ENCODE measurements around the gene SEMA3F. TPM values are rescaled to one million over a fixed set of nuclear protein-coding genes. Genes with fewer than 3 reads are reported as not detected.

The SEMA3F gene
- total RNA-seq, 2 experiments from 2014 or later: 0.34 to 0.43 TPM

GRCh38 chr3:50136714-50137405 is 18.3 kb upstream of the SEMA3F start:
- intact Hi-C loops (cut with micrococcal nuclease): no loop called here
- no peaks in the 10 kb centered on the region for H3K36me3 Mint-ChIP-seq (ENCODE audit: low read depth)
- no peaks in the 10 kb centered on the region for H3K9me3 Mint-ChIP-seq
- H3K4me3 Mint-ChIP-seq: no peak overlapping the region
- CTCF ChIA-PET: interaction anchor here (0.9 to 2.5 kb wide), 4 partner anchors 14 to 58 kb away, joined by 3 to 8 read pairs (median 5); no protein-coding TSS in a partner anchor
- POLR2A ChIA-PET: interaction anchor here (1.0 to 1.7 kb wide), 2 partner anchors 16 to 19 kb away, joined by 3 to 5 read pairs; no protein-coding TSS in a partner anchor
- no peak for ATAC-seq
- H3K27ac Mint-ChIP-seq: no peak overlapping the region
- no peak for TF ChIP-seq CTCF (IDR thresholded peaks at IDR 0.05)
- no peak for DNase-seq
- peaks cover 10% of the 10 kb centered on the region for H3K4me1 Mint-ChIP-seq (ENCODE audit: low read depth)
- H3K27me3 Mint-ChIP-seq: no peaks in the 10 kb centered on the region

GRCh38 chr3:50137531-50137930 is 17.6 kb upstream of the SEMA3F start:
- POLR2A ChIA-PET: interaction anchor here (0.9 to 1.7 kb wide), 3 partner anchors 15 to 69 kb away, joined by 3 to 5 read pairs (median 3); no protein-coding TSS in a partner anchor

GRCh38 chr3:50138266-50139200 is 16.6 kb upstream of the SEMA3F start:
- peak; percentile 50 for ATAC-seq
- POLR2A ChIA-PET: interaction anchor here (0.9 to 1.0 kb wide), 3 partner anchors 16 to 70 kb away, joined by 3 to 4 read pairs (median 3); no protein-coding TSS in a partner anchor
- Mint-ChIP-seq H3K4me1 (ENCODE audit: low read depth) (peaks cover 10% of the 10 kb centered on the region), H3K4me3 (no peak overlapping the region), H3K9me3 (no peaks in the 10 kb centered on the region), H3K36me3 (ENCODE audit: low read depth) (no peaks in the 10 kb centered on the region), H3K27me3 (no peaks in the 10 kb centered on the region), H3K27ac (no peak overlapping the region)
- CTCF ChIA-PET: interaction anchor here (0.9 to 2.5 kb wide), 4 partner anchors 16 to 18 kb away, joined by 3 to 7 read pairs (median 4); no protein-coding TSS in a partner anchor
- TF ChIP-seq CTCF (IDR thresholded peaks at IDR 0.05): no peak
- intact Hi-C loops (cut with micrococcal nuclease): no loop called here
- no peak for DNase-seq

More at GRCh38 chr3:50137531-50137930, 17.6 kb upstream of the SEMA3F start:
- peaks cover 10% of the 10 kb centered on the region for H3K4me1 Mint-ChIP-seq (ENCODE audit: low read depth)
- H3K27me3 Mint-ChIP-seq: no peaks in the 10 kb centered on the region
- CTCF ChIA-PET: interaction anchor here (0.9 to 2.5 kb wide), 3 partner anchors 15 to 19 kb away, joined by 3 to 7 read pairs (median 3); no protein-coding TSS in a partner anchor
- no peak for TF ChIP-seq CTCF (IDR thresholded peaks at IDR 0.05)
- intact Hi-C loops (cut with micrococcal nuclease): no loop called here
- H3K27ac Mint-ChIP-seq: no peak overlapping the region
- H3K4me3 Mint-ChIP-seq: no peak overlapping the region
- H3K36me3 Mint-ChIP-seq (ENCODE audit: low read depth): no peaks in the 10 kb centered on the region
- ATAC-seq (no peak), DNase-seq (no peak)
- no peaks in the 10 kb centered on the region for H3K9me3 Mint-ChIP-seq

DNA sequence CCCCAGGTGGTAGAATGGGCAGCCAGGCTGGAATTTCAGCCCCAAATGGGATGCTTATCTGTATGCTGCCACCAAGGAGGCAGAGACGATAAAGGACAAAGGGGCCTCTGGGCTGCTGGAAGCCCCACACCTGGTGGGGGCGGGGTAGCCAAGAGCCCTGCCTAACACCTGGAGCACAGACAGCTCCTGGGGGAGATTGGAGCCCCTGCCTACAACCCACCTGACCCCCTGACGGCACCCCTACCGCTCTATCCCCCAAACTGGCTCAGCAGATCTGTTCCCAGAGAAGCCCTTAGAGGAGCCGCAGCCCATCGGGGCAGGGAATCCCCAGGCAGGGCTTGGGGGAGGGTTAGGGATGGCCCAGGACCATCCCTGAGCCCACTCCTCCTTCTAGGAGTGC is 15.8 kb upstream of the SEMA3F start:
- no peak overlapping the region for H3K27ac Mint-ChIP-seq
- H3K36me3 Mint-ChIP-seq (ENCODE audit: low read depth): no peaks in the 10 kb centered on the region
- CTCF ChIA-PET: interaction anchor here (1.5 kb wide), 1 partner anchor 17 kb away, joined by 4 read pairs; no protein-coding TSS in a partner anchor
- no peak for TF ChIP-seq CTCF (IDR thresholded peaks at IDR 0.05)
- ATAC-seq (no peak), DNase-seq (no peak)
- H3K4me3 Mint-ChIP-seq: no peak overlapping the region
- H3K4me1 Mint-ChIP-seq (ENCODE audit: low read depth): peaks cover 10% of the 10 kb centered on the region
- intact Hi-C loops (cut with micrococcal nuclease): no loop called here
- H3K9me3 Mint-ChIP-seq: no peaks in the 10 kb centered on the region
- POLR2A ChIA-PET: no interaction called here
- H3K27me3 Mint-ChIP-seq: no peaks in the 10 kb centered on the region

Data from activated CD8-positive, alpha-beta T cell treated with anti-CD3 and anti-CD28 coated beads for 36 hours (primary cell).